IPS DF 4.7 (cell line): Measurements from ENCODE around the gene VIPR1.
"Not testable (repeated sequence)": the region's sequence is repeated elsewhere in the genome, so short reads cannot be mapped to it uniquely, and the experiment has no call there.

Experiments used
- DNase-seq: peaks from one replicate; pipeline ENCODE4 v3.0.0-alpha.2; 2013; ENCODE audit warnings: low spot score; ENCODE audit errors: extremely low read depth

VIPR1 gene

DNA sequence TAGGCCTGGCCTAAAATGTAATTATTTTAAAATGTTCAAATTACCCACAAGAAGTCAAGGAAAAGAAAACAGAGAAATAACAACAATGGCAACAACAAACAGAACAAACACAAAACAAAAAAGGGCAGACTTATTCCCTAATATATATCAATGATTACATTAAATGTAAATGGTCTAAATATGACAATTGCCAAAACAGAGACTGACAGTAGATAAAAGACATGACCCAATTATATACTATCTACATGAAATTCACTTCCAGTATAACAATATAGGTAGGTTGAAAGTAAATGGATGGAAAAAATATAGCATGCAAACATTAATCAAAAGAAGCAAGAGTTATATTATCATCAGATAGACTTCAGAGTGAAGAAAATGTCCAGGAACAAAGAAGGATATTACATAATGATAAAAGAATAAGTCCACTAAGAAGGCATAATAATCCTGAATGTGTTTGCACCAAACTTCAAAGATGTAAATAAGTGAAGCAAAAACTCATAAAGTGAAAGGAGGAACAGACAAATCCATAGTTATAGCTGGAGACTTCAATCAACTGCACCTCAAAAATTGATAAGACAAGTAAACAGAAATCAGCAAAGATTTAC lies 72.8 kb downstream of the VIPR1 start:
- no peak for DNase-seq

DNA sequence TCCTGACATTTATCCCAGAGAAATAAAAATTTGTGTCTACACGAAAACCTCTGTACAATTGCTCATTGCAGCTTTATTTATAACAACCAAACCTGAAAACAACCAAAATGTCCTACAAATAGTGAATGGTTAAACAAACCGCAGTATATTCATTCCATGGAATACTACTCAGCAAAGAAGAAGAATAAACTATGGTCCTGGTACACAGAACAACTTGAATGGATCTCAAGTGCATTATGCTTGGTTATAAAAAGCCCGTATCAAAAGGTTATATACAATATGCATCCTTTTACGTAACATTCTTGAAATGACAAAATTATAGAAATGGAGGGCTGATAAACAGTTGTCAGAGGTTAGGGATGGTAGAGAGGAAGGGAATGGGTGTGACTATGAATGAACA lies 75.6 kb downstream of the VIPR1 start:
- no peak for DNase-seq

DNA sequence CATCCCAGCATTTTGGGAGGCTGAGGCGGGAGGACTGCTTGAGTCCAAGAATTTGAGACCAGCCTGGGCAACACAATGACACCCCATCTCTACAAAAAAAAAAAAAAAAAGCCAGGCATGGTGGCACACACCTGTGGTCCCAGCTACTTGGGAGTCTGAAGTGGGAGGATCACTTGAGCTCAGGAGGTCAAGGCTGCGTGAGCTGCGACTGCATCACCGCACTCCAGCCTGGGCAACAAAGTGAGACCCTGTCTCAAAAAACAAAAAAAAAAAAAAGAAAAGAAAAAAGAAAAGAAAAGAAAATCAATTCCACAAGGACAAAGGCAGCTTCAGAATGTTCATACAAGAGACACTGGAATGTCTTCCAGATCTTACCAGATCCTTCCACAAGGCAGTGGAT lies 76.9 kb downstream of the VIPR1 start:
- DNase-seq: not testable (repeated sequence)

DNA sequence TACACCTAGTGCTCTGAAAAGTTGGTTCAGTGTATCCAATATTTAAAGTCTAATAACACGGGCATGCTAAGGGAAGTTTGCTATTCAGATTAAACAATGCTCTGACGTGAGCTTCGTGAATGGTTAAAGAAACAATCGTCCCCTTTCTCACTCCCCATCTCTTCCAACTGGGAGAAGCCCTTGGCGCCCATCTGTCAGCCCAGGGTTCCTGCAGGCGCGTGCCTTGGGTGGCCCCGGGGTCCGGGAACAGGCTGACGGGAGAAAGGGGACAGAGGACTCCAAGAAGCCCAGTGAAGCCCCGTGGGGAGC lies 78.9 kb downstream of the VIPR1 start:
- no peak for DNase-seq

DNA sequence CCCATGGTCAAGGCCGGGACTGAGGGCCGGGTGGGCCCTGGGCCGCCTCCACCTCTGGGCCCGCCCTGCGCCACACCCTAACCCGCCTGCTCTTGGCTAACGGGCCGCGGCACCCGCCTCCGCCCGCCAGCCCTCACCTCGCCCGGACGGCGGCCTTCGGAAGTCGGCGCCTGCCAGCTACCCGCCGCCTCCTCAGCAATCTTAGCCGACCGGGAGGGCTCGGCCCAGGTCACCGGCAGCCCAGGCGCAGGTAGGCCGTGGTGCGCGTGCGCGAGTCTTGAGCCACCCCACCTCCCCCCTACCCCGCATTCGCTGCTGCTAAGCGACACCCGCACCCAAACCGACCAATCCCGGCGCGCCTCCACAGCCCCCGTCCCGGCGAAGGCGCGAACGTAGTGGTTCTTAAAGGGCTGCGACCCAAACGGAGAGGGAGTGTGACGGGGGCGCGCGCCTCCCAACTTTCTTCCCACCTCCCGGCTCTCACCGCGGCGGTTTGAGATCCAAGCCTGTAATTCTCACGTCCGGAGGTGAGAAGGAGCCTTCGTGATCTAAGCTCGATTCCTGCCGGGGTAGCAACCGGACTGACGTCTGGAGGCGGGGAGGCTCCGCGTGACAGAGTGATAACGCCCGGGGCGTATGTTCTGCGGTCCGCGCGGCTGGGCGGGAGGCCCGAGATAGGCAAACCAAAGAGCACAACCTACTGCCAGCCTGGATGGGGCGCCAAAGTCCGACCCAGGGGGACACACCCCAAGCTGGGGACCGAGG lies 79.4 kb downstream of the VIPR1 start, which contains the start of gene SEC22C:
Gene SEC22C (minus strand): TSS at position 259 of the 765 bp plus-strand sequence. CDS start 12,921 bp downstream, outside the sequence.
- DNase-seq: peak; percentile 71

DNA sequence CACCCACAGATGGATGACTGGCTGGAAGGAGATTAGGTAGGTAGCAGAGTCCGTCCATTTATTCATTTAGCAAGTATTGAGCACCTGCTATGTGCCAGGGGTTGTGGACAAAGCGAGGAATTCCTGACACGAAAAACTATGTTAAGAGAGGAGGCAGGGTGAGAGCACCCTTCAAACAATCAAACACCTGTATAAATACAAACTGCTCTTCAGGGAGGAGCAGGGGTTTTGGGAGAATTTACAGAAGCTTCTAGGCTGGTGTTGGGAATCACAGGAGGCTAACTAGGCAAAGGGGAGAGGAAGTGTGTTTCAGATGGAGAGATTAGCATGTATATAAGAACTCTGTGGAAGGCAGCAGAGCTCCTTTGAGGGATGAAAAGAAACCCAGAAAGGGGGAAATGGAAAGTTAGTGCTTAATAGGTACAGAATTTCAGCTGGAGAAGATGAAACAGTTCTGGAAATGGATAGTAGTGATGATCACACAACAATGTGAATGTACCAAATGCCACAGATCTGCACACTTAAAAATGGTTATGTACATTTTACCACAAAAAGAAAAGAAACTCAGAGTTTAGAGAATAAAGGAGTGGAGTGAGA lies 80.1 kb downstream of the VIPR1 start:
- DNase-seq: no peak
